HCT116 (cell line): ENCODE measurements around the gene AMDHD1. TPM values are rescaled to one million over a fixed set of nuclear protein-coding genes. Genes with fewer than 3 reads are reported as not detected.

Experiments
- ATAC-seq: fragments of 200-7000 bp; cut with Tn5 transposase; 2 replicates; pipeline ENCODE4 v1.9.1; 2020; ENCODE audit warnings: mild to moderate bottlenecking, moderate library complexity
- BruUV-seq: library from RNA; stranded (reverse); fragments of 400-500 nt; replicated peaks from 2 replicates; lab custom pipeline; 2021; lab: Mats Ljungman, UMichigan
- CTCF ChIA-PET: fragments of 300-600 bp; sonication (Branson Sonifier 250); formaldehyde crosslinking; loops from one replicate; lab custom pipeline; 2021; ENCODE audit warnings: antibody characterized with exemption; lab: Charles Lee
- POLR2A ChIA-PET: fragments of 300-600, 350-600 bp; sonication (Branson Sonifier 250); formaldehyde crosslinking; loops from one replicate; lab custom pipeline; 2021; ENCODE audit warnings: antibody characterized with exemption; lab: Charles Lee
- RAD21 ChIA-PET, 2 experiments: fragments of 300-600 bp; sonication (Branson Sonifier 250); formaldehyde crosslinking; loops; one replicate each; lab custom pipeline; 2023; ENCODE audit warnings: low total read pairs in 2 of 2; ENCODE audit not compliant: uncharacterized antibody in 2 of 2, unreplicated experiment in 2 of 2, low non-redundant PET in 1 of 2; lab: Charles Lee
- DNase-seq: peaks from one replicate; pipeline ENCODE4 v3.0.0-alpha.2; 2010; ENCODE audit warnings: low read depth, low spot score
- H2AFZ ChIP-seq: fragments of 200-600 bp; shearing (Covaris generic), sonication (generic); 2 replicates; pipeline ENCODE4 v1.6.1; 2017; ENCODE audit warnings: low read depth, mixed run types, mixed read lengths, antibody characterized with exemption, low read length; ENCODE audit not compliant: poor library complexity, severe bottlenecking
- H3K27ac ChIP-seq: 2 replicates; pipeline ENCODE4 v1.5.1; 2012; ENCODE audit warnings: low read depth, low read length
- H3K27me3 ChIP-seq: fragments of 200-600 bp; sonication (generic); 2 replicates; pipeline ENCODE4 v1.6.1; 2016; ENCODE audit warnings: mixed run types, low read length, mixed read lengths; ENCODE audit not compliant: insufficient read depth
- H3K36me3 ChIP-seq, 2 experiments: fragments of 200-500 bp in 1 of 2; fragments of 200-600 bp in 1 of 2; sonication (Bioruptor generic) in 1 of 2; sonication (generic) in 1 of 2; 2 replicates each; pipeline versions ENCODE4 v1.5.1 to v1.6.1; 2014 to 2016; ENCODE audit warnings: low read length in 2 of 2, inconsistent platforms in 1 of 2, mixed read lengths in 1 of 2, mixed run types in 1 of 2; ENCODE audit not compliant: insufficient read depth in 2 of 2, control insufficient read depth in 1 of 2
- H3K4me1 ChIP-seq, 2 experiments: fragments of 200-600 bp in 1 of 2; sonication (generic) in 1 of 2; 2 replicates each; pipeline versions ENCODE4 v1.5.1 to v1.6.1; 2012 to 2017; ENCODE audit warnings: low read length in 2 of 2, inconsistent platforms in 1 of 2, mild to moderate bottlenecking in 1 of 2, mixed read lengths in 1 of 2, mixed run types in 1 of 2, moderate library complexity in 1 of 2; ENCODE audit not compliant: insufficient read depth in 2 of 2, control insufficient read depth in 1 of 2
- H3K4me2 ChIP-seq: fragments of 200-600 bp; sonication (generic); 2 replicates; pipeline ENCODE4 v1.6.1; 2017; ENCODE audit warnings: mixed run types, low read length, mixed read lengths
- H3K4me3 ChIP-seq, 2 experiments: fragments of 200-600 bp in 1 of 2; sonication (generic) in 1 of 2; replicated peaks in 1 of 2; 2 replicates each; pipeline ENCODE4 v1.5.1; 2011 to 2016; ENCODE audit warnings: low read length in 2 of 2, control low read depth in 1 of 2, low read depth in 1 of 2, mild to moderate bottlenecking in 1 of 2, mixed read lengths in 1 of 2, mixed run types in 1 of 2
- H3K79me2 ChIP-seq: fragments of 200-600 bp; sonication (generic); 2 replicates; pipeline ENCODE4 v1.6.1; 2017; ENCODE audit warnings: mild to moderate bottlenecking, mixed run types, low read length, moderate library complexity, mixed read lengths; ENCODE audit not compliant: insufficient read depth
- H3K9ac ChIP-seq: fragments of 200-600 bp; sonication (generic); 2 replicates; pipeline ENCODE4 v1.6.1; 2016; ENCODE audit warnings: low read length, mixed read lengths
- H3K9me2 ChIP-seq: fragments of 200-600 bp; sonication (generic), shearing (Covaris generic); 2 replicates; pipeline ENCODE4 v1.6.1; 2017; ENCODE audit warnings: mixed run types, mild to moderate bottlenecking, moderate library complexity; ENCODE audit not compliant: insufficient read depth
- H3K9me3 ChIP-seq, 2 experiments: fragments of 200-500 bp in 1 of 2; fragments of 200-600 bp in 1 of 2; sonication (Bioruptor generic) in 1 of 2; sonication (generic) in 1 of 2; 2 replicates each; pipeline ENCODE4 v1.6.1; 2014 to 2017; ENCODE audit warnings: low read length in 2 of 2, mixed read lengths in 2 of 2, inconsistent platforms in 1 of 2, low read depth in 1 of 2, mild to moderate bottlenecking in 1 of 2, mixed run types in 1 of 2, moderate library complexity in 1 of 2; ENCODE audit not compliant: control insufficient read depth in 1 of 2, insufficient read depth in 1 of 2
- H4K20me1 ChIP-seq: fragments of 200-600 bp; sonication (generic), shearing (Covaris generic); 2 replicates; pipeline ENCODE4 v1.6.1; 2017; ENCODE audit warnings: mixed run types, mild to moderate bottlenecking, moderate library complexity; ENCODE audit not compliant: insufficient read depth
- CBX3 ChIP-seq: IDR thresholded peaks from 2 replicates; pipeline ENCODE4 v1.6.1; 2012; ENCODE audit warnings: low read depth
- EGR1 ChIP-seq: IDR thresholded peaks from 2 replicates; pipeline ENCODE4 v1.6.1; 2012; ENCODE audit warnings: low read depth
- ELF1 ChIP-seq: IDR thresholded peaks from 2 replicates; pipeline ENCODE4 v1.6.1; 2012; ENCODE audit warnings: low read depth, borderline replicate concordance
- EZH2 ChIP-seq: fragments of 200-600 bp; sonication (generic); IDR thresholded peaks from 2 replicates; pipeline ENCODE4 v1.6.1; 2017; ENCODE audit warnings: antibody characterized with exemption, mixed run types
- FOSL1 ChIP-seq: IDR thresholded peaks from 2 replicates; pipeline ENCODE4 v1.6.1; 2012; ENCODE audit warnings: low read depth
- POLR2AphosphoS5 ChIP-seq: IDR thresholded peaks from 2 replicates; pipeline ENCODE4 v1.6.1; 2011; ENCODE audit warnings: mild to moderate bottlenecking, low read depth, low read length, moderate library complexity
- REST ChIP-seq: IDR thresholded peaks from 2 replicates; pipeline ENCODE4 v1.6.1; 2012; ENCODE audit warnings: low read depth
- SIN3A ChIP-seq: IDR thresholded peaks from 2 replicates; pipeline ENCODE4 v1.6.1; 2012; ENCODE audit warnings: low read depth
- SP1 ChIP-seq: IDR thresholded peaks from 2 replicates; pipeline ENCODE4 v1.6.1; 2012; ENCODE audit warnings: low read depth
- YY1 ChIP-seq: IDR thresholded peaks from 2 replicates; pipeline ENCODE4 v1.6.1; 2011; ENCODE audit warnings: low read length, low read depth, moderate library complexity, mild to moderate bottlenecking; ENCODE audit not compliant: insufficient replicate concordance; ENCODE audit errors: extremely low read depth
- ZFX ChIP-seq: fragments of 450-650 bp; IDR thresholded peaks from 2 replicates; pipeline ENCODE4 v1.6.1; 2017
- ZNF274 ChIP-seq: fragments of 200-500 bp; sonication (Bioruptor generic); IDR thresholded peaks from 2 replicates; pipeline ENCODE4 v1.6.1; 2014; ENCODE audit warnings: mild to moderate bottlenecking, low read depth, low read length, inconsistent platforms
- intact Hi-C: fragments of 100-400 bp; cut with micrococcal nuclease; formaldehyde crosslinking; loops from 2 replicates; pipeline ENCODE4 v1.10.0; 2022
- total RNA-seq: library from RNA; stranded (reverse); gene quantifications from one replicate; pipeline ENCODE4 v1.2.1, GENCODE V29; 2021; ENCODE audit not compliant: unreplicated experiment
- TF ChIP-seq, protein P1 (sequence below): IDR thresholded peaks from 2 replicates; pipeline ENCODE4 v1.6.1; 2012

Gene AMDHD1
- total RNA-seq, 1 experiment from 2014 or later = 3.0 TPM

DNA sequence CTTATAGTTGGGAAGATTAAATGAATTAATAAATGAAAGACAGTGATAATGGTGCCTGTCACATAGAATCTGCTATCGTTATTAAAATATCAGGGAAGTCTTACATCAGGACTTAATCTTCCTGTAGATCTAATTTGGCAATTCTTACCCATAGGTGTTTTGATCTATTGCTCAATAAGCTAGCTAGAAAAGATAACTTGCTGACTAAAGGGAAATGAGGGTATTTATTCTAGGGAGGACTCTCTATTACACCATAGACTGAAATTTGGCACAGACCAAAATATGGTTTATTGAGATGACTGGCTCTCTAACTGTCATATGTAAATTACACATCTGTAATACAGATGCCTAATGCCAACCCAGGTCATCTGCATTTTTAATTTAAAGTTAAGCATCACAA lies 41.6 kb downstream of the AMDHD1 start:
- RAD21 ChIA-PET = no interaction called here
- CTCF ChIA-PET = interaction anchor here (0.5 kb wide), 1 partner anchor 441 kb away, joined by 4 read pairs; no protein-coding TSS in a partner anchor
- Histone ChIP-seq H3K4me2 (no peak overlapping the region), H3K4me3 (no peak overlapping the region), H3K36me3 (no peaks in the 10 kb centered on the region), H4K20me1 (no peaks in the 10 kb centered on the region), H3K27me3 (no peaks in the 10 kb centered on the region), H3K9me2 (no peaks in the 10 kb centered on the region), H3K4me1 (no peaks in the 10 kb centered on the region), H3K9ac (no peak overlapping the region), H3K79me2 (no peaks in the 10 kb centered on the region), H3K9me3 (no peaks in the 10 kb centered on the region), H2AFZ (no peak overlapping the region), H3K27ac (no peak overlapping the region)
- TF ChIP-seq EGR1 (no peak), SP1 (no peak), CBX3 (no peak), FOSL1 (no peak), EZH2 (no peak), POLR2AphosphoS5 (no peak), ZNF274 (no peak), YY1 (no peak), REST (no peak), SIN3A (no peak), ZFX (no peak), ELF1 (no peak)
- TF ChIP-seq, protein P1, sequence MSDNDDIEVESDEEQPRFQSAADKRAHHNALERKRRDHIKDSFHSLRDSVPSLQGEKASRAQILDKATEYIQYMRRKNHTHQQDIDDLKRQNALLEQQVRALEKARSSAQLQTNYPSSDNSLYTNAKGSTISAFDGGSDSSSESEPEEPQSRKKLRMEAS = no peak
- intact Hi-C loops = no loop called here
- POLR2A ChIA-PET = no interaction called here
- no peak for ATAC-seq
- no TSS peak for BruUV-seq
- DNase-seq = no peak
